Fibroblast of the conjunctiva (primary cell): ENCODE data around the gene ECE1.
"Not testable (repeated sequence)": the region's sequence is repeated elsewhere in the genome, so short reads cannot be mapped to it uniquely, and the experiment has no call there.

ENCODE experiments used
- DNase-seq: peaks from one replicate; pipeline ENCODE4 v3.0.0-alpha.2; 2010; ENCODE audit warnings: low read depth

The ECE1 gene

DNA sequence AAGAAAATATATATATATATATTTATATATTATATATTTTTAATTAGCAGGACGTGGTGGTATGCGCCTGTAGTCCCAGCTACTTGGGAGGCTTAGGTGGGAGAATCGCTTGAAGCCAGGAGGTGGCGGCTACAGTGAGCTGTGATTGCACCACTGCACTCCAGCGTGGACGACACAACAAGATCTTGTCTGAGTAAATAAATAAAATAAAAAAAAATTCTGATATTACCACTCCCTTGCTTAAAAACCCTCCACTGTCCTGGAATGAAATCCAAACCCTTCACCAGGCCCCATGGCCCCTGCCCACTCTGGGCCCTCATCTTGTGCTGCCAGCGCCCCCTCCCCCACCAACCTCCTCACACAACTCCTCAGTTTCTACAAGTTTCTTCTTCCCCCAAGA, 1.7 kb upstream of the ECE1 start:
- no peak for DNase-seq

DNA sequence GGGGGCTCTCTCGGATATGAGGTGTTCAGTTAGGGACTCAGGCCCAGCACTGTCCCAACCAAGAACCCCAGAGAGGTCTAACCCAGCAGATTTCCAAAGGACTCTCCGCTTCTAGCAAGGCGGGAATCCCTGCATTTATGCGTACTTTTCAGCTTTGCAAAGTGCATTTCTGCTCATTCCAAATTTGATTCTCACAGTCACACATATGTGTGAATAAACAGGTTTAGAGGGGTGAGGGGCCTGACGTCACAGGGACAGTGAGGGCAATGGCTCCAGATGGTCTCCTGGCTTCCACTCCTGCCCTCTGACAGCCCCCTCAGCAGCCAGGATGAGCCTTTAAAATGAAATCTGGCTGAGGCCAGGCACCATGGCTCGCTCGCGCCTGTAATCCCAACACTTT, 921 bp upstream of the ECE1 start:
- no peak for DNase-seq

DNA sequence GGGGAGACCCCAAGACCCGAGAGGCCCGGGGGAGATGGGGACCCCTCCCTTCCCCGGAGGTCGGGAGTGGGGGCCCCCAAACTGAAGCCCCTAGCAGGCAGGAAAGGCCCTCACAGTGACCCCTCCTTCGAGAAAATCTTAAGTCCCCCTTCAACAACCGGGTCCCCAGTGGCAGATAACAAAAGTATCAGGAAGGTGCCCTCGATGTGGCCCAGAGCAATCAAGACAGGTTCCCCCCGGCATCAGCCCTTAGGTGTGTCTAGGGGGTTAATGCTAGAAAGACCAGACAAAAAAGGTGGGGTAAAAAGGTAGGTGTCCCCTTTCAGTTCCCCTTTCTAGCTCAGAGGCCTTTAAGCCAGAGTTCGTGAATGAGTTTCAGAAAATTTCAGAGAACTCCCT, 282 bp upstream of the ECE1 start:
- DNase-seq, result no peak

DNA sequence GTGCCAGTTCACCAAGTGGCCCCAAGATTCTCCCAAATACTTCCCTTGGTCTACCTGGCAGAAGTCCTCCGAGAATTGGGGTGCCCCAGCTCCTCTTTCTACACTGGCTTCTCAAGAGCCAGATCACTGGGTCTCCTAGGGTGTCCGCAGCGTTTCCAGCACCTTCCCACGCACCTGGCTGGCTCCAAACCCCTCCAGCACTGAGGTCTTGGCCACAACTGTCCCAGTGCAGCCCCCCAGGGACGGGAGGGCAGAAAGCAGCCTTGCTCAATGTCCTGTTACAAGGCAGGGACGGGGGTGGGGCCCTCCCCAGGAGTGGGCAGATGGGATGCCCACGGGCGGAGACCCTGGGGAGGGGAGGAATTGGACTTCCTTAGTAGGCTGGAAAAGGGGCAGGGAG, 1.1 kb downstream of the ECE1 start:
- no peak for DNase-seq

DNA sequence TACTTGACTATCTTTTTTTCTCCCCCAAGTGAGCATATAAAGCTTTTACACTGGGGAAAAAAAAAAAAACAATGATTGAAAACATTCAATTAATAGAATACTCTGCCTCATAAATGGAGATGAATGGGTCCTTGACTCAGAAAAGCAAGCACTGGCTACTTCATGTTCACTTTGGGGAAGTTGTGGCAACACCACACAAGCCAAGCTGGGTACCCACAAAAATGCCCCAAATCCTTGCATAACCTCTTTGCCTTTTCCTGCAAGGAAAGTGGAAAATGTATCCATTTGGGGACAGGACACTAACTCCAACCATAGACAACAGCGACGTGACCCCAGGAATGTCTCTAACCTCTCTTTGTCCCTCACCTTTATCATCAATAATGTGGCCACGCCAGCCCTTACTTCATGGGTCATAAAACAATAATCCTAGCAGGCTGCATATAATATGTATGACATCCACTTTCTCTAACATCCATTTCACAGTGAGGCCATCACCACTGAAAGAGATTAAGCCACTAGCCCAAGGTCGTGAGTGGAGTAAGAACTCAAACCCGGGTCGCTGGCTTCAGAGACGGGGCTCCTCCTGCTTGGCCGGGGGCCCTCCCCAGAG, 2.3 kb downstream of the ECE1 start:
- DNase-seq, result no peak

DNA sequence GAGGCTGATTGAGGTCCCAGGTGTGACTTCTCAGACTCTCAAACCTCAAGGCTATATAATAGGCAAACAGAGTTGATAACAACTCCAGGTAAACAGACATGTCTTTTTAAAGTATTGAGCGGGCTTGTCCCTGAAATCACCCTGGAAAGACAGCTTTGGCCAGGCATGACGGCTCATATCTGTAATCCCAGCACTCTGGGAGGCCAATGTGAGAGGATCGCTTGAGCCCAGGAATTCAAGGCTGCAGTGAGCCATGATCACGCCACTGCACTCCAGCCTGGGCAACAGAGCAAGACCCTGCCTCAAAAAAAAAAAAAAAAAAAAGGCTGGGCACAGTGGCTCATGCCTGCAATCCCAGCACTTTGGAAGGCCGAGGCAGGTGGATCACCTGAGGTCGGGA, 4.9 kb downstream of the ECE1 start:
- DNase-seq, result not testable (repeated sequence)

DNA sequence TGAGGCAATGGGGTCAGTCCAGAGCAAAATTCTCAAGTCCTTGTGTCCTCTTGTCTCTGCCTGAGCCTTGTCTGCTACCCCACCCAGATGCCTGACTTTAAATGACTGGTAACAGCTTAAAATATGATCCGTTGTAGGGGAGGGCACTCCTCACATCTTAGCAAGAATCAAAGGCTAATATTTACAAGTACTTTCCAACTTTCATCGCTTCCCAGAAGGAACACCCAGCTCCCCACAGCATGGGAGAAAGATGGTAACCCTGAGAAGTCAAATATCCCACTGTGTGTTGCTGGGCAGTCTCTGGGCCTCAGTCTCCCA, 5.2 kb downstream of the ECE1 start:
- no peak for DNase-seq

DNA sequence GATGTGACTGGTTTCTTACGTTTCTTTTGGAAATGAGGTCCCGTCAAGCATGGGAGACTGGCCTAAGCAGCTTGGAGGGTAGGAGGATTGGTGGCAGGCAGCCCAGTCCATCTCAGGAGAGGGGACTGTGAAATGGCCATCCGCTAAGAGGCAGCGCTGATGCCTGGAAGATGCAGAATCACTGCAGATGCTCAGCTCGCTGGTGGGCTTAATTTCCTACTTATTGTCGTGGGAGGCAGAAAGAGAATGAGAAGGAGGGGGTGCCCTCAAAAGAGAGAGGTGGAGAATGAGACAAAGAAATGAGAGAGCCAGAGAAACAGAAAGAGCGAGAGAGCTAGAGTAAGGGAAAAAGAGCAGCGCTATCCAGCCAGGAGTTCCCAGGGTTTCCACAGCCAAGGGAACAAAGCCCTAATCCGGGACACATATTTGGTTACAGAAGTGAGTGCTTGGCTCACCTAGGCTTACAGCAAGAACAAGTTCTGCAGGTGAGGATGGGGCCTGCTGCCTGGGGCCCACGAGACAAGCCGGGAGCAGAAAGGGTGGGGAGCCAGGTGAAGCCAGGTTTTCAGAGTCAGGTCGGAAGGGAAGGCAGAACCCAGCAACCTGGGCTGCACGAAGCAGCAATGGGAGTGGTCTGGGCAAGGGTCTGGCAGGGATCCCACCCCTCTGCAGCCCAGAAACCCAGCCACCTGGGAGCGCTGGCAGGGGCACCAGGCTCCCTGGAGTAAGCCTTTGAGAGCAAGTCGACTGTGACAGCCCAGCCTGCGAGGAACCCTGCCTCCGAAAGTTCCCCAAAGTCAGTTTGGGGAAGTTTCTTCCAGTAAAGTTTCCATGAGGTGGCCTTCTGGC, 5.8 kb downstream of the ECE1 start:
- DNase-seq, result no peak

DNA sequence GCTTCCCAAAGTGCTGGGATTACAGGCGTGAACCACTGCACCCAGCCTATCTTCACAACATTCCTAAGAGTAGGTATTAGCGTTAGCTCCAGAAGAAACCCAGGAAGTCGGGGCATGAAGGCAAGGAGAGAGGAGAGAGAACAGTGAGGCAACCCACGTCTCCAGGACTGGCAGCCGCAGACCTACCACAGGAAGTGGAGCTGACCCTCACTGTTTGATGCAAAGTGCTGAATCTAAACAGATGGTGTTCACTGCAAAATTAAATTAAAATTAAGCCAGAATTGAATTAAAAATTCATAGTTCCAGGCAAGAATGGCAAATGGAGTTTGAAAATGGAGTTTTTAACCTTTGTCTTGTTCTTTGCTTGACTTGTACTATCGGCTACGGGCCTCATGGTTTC, 6.7 kb downstream of the ECE1 start:
- no peak for DNase-seq

DNA sequence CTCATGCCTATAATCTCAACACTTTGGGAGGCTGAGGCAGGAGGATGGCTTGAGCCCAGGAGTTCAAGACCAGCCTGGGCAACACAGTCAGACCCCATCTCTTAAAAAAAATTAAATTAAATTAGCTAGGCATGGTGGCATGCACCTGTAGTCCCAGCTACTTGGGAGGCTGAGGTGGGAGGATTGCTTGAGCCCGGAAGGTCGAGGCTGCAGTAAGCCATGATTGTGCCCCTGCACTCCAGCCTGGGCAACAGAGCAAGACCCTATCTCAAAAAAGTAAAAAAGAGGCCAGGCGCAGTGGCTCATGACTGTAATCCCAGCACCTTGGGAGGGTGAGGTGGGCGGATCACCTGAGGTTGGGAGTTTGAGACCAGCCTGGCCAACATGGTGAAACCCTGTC, 8.2 kb downstream of the ECE1 start:
- DNase-seq, result not testable (repeated sequence)

DNA sequence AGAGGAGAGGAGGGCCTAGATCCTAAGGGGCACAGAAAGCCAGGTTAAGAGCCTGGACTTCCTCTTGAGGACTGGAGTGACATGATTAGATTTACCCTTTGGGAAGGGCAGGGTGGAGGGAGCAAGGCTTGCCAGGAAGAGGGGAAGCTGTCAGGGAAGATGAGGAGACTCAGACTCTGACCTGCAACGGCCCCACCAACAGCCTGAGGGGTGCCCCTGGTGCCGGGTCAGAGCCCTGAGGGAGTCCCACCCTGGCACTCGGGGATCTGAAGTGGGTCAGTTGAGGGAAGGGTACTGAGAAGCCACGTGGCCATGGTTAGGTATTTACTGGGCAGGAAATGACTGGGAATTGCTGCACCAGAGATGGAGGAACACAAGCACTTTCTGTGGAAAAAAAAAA, 9.8 kb downstream of the ECE1 start:
- DNase-seq, result no peak

DNA sequence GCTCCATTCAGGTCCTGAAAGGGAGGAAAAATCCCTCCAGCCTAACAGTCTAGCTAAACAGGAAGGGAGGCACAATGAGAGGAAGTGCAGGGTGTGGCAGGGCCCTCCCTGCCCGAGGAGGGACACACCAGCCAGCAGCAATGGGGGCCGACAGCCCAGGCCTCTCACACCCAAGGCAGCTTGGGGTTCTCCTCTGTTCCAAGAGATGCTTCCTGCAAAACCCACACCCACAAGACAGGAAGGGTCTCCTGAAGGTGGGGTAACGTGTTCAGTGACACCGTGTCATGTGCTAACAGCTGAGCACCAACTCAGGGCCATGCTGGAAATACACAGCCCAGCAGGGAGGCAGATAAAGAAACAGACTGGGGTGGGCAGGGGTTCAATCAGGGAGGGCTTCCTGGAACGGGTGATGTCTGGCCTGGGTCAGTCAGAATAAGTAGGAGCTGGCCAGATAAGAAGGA, 10.2 kb downstream of the ECE1 start:
- no peak for DNase-seq

DNA sequence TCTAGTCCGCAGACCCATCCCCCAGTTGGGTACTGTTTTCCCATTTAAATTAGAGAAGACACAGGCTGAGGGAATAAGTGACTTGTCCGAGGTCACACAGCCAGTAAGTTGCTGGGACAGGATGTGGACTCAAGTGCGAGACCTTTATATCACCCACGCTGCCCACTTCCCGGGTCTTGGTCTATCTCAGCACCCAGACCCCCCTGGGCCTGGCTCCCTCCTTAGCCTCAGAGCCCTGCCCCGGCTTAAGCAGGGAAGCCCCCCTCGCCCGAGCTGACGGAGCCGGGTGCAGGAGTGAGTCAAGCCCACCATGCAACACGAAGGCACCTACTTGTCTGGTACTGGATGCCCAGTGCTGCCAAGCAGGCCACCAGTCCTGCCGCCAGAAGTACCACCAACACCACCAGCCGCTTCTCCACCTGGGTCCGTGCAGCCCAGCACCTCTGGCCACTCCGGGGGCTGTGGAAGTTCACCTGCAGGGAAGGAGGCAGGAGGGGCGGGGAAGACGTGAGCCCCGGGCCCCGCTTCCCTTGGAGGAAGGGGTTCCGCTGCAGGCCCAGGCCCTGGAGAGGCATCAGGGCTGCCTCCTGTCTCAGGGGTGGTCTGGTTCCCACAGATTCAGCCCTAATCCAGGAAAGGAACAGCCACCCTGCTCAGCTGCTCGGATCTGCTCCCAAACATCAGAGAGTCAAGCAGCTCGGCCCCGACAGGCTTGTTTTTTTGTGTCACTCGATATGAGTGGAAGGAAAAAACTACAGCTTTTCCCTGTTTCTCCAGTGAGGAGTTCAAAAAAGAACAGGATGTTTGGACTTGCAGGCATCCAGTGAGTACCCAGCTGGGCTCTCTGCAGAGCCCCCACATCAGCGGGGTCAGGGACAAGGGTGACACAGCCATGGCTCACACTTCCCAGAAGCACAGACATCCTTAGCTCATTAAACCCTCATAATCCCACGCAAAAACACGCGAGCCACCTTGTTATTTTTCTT, 11.1 kb downstream of the ECE1 start:
- no peak for DNase-seq

DNA sequence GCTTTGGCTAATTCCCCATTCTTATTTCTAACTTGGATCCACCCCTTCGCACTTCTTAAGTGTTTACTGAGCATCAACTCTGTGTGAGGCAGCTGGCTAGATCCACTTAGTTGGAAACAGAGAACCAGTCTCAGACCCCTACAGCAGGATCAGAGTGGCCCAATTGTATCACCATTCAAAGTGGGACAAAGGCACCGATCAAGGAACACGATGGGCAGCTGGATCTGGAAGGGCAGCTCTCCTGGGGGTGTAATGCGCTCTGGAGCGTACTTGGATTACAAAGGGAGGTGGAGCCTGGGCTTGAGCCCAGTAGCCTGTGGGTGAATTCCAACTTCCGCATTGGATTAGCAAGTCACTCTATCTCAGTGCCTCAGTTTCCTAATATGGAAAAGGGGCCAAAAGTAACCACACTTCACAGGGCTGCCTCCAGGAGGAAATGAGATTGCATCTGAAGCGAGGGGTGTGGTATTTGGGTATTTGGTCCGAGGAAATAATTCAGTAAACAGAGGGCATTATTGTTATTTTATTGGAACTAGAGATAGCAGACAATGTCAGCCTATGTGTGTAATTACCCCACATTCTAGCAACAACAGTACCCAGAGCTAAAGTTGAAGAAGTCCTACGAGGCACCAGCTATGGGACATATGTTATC, 11.9 kb downstream of the ECE1 start:
- DNase-seq, result no peak

DNA sequence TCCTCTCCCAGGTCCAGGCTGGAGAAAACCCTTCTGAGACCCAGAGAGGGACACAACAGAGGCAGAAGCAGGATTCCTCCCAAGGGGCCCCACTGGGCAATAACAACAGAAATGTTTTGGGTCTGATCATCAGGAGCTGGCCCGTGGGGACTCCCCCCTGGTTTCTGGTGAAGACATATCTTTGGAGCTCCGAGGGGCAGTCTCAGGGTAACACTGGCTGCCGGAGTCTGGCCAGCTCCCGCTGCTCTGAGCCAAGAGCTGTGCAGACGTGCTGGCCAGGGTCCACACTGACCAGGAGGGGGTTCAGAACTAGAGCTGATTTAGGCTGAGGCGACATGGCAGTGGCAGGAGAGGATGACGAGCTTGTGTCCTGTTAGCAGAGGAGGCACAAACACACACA, 13.1 kb downstream of the ECE1 start:
- no peak for DNase-seq

DNA sequence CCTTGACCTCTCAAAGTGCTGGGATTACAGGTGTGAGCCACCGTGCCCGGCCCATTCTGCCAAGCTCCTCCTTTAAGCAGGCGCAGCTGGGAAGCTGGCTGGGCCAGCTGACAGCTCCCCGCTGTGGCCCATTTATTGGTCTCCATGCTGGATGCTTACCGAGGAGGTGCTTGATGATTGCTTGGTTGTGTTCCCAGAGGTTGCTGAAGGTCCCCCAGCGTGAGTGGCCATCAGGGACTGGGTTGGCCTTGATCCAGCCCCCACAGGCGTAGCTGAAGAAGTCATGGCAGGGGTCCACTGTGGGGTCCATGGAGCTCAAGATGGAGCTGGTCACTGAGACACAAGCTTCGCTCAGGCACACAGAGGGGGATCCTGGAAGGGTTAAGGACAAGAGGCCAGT, 17.7 kb downstream of the ECE1 start:
- DNase-seq, result no peak

DNA sequence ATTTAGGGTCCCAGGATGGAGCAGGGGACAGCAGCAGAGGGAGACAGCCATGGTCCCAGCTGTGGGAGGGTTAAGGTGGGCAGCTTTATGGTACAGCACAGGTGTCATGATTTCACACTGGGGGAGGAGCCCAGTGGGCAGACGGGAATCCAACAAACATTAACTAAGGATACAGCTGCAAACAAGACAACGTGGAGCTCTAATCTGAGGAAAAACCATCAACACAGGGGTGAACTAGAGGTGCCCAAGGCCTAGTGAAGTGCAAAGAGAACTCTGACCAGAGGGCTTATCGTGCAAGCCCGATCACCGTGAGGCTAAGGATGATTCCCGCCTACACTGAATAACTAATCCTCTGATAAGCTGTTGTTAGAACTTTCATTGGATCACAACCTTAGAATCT, 18.7 kb downstream of the ECE1 start:
- no peak for DNase-seq

DNA sequence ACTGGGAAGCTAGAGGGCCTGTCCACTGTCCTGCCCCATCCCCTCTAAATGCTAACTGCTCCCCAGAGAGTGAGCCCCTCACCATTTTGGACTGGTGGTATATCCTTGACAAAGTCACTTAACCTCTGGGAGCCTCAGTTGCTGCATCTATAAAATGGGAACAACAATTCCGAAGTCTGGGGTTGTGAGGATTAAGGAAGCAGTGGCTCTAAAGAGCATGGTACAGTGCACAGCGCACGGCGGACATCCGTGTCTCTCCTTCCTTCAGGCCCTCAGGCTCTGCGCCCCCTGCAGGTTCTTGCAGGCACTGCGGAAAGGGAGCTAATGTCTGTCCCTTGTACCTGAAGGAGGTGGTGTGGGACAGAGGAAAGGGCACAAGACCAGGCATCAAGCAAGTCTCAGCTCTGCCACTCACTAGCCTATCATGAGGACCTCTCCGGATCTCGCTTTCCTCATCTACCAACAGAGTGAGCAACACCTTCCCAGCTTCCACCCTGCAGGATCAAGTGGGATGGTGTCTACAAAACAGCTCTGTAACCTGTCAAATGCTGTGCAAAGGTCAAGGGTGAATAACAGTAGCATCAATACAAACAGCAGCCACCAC, 20.1 kb downstream of the ECE1 start:
- DNase-seq, result no peak

DNA sequence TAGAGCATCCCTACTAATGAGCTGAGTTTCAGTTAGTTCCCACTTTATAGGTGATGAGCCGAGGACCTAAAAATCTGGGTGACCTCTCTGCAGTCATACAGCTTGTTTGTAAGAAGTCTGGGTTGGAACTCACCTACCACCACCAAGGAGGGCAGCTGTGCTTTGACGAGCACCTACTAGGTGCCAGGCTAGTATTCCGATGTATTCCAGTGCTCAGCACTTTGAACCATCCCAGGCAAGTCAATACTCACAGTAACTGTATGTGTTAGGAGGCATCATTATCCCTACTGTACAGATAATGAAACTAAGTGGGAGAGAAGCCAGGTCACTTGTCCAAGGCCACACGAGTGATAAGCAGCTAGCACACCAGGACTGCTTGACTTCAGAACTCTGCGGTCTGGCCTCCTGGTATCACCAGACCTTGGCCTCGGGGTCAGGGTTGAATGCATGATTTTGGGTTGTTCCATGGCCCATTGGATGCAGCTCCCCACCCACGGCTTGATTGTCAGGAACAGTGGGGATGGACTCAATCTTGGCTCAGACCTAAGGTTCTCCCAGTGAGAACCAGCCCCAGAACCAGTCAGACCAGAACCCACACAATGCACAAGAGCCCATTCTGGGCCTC, 20.7 kb downstream of the ECE1 start:
- DNase-seq, result no peak

DNA sequence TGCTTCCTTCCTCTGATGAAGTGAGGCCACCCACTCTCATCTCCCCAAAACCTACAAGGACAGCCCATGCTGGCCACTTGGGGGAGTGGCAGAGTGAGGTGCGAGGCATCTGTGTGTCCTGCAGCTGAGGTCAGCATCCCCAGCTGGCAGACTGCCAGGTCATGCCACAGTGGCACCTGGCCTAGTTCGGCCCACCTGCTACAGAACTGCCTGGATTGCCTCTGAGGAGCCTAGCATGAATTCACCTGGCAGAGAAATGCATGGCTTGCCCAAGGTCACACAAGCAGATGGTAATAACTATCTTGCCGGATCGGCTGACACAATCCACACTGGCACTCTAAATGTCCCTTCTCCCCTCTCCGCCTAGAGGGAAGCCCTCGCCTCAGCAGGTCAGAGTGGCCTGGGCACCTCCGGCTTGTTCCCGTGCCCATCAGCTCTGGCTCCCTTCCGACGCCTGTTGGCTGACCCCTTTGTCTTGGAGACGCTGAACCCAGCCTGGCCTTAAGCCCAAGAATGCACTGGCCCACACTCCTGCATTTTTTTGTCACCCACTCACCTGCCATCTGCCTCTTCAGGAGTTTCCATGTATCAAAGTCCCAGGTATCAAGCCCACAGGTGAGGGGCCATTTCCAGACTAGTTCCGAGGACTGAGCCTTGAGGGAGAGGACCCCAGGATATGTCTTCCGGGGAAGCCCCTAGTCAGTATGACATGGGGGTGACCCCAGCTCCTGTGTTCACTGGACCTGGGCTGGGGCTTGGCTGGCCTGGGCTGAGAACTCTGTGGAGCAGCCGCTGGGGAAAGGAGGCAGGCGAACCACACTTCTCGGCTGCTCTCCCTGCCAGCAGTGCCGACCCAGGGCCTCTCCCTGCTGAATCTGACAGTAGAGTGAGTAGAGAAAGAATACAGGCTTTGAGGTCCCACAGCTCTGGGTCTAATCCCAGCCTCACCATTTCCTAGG, 21.7 kb downstream of the ECE1 start:
- DNase-seq, result no peak
